ENCODE measurements around the gene HDAC6. TPM values are rescaled to one million over a fixed set of nuclear protein-coding genes. Genes with fewer than 3 reads are reported as not detected.

Gene HDAC6
- polyA plus RNA-seq, 3 donors = 26.1 to 55.8 (median 41.2) TPM

GRCh38 chrX:48787505-48788443, 14.1 kb upstream of the HDAC6 start:
- no peak overlapping the region for H3K27ac ChIP-seq (ENCODE audit: low read depth, low read length)
- 45 to 60% (median 58%) methylated on average over 17 of the region's 17 CpGs for WGBS, 3 donors

- 48 to 60% (median 50%) methylated on average over 6 to 7 of the region's 7 CpGs for WGBS, 3 donors
- no peak overlapping the region for H3K27ac ChIP-seq (ENCODE audit: low read depth, low read length)
These were observed 12.3 kb upstream of the HDAC6 start for GRCh38 chrX:48789366-48790220.

- WGBS, 3 donors = 40 to 62% (median 58%) methylated on average over 5 of the region's 5 CpGs
- no peak overlapping the region for H3K27ac ChIP-seq (ENCODE audit: low read depth, low read length)
These were observed 11.4 kb upstream of the HDAC6 start for GRCh38 chrX:48790477-48790876.

DNA sequence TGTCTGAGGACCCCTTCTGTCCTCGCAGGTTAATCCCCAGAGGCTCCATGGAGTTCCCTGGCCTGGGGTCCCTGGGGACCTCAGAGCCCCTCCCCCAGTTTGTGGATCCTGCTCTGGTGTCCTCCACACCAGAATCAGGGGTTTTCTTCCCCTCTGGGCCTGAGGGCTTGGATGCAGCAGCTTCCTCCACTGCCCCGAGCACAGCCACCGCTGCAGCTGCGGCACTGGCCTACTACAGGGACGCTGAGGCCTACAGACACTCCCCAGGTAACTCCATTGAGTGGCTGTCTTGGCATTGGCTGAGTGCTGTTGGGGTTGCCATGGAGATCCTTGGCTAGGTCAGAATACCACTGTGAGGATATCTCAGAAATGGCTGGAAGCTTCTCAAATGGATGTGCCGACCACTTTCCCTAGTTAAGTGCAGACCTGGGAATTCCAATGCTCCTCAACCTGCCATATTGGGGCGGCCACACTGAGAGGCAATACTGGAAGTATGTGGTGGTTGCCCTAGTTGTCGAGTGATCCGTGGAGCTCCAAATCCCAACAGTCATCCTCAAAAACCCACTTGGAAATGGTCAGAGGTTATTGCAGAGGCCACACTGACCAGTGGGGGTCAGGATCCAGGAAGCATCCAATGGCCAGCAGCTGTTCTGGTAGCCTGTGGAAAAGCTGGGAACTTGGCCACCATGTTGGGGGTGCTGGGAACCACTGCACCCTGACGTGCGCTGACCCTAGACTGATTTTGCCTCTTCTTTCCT, 10.6 kb upstream of the HDAC6 start:
- WGBS, 3 donors = 80 to 91% (median 84%) methylated on average over 8 to 11 of the region's 11 CpGs

DNA sequence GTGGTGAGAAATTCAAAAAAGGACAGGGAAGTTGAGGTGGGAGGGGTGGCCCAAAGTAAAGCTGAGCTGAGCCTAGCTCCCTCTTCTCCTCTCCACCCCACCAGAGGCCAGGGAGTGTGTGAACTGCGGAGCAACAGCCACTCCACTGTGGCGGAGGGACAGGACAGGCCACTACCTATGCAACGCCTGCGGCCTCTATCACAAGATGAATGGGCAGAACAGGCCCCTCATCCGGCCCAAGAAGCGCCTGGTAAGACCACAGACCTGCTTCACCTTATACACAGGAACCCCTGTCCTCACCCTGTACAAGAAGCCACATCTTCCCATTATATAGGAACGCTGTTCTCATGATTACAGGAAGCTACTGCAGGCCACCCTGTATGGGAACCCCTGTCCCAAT, 9.6 kb upstream of the HDAC6 start:
- 78 to 90% (median 85%) methylated on average over 7 of the region's 7 CpGs for WGBS, 3 donors
- H3K27ac ChIP-seq (ENCODE audit: low read depth, low read length) = no peak overlapping the region

More for the DNA sequence above, 10.6 kb upstream of the HDAC6 start:
- no peak overlapping the region for H3K27ac ChIP-seq (ENCODE audit: low read depth, low read length)

DNA sequence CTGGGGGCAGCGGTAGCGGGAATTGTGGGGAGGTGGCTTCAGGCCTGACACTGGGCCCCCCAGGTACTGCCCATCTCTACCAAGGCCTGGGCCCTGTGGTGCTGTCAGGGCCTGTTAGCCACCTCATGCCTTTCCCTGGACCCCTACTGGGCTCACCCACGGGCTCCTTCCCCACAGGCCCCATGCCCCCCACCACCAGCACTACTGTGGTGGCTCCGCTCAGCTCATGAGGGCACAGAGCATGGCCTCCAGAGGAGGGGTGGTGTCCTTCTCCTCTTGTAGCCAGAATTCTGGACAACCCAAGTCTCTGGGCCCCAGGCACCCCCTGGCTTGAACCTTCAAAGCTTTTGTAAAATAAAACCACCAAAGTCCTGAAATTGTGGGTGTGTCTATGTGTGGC, 7.9 kb upstream of the HDAC6 start:
- 72 to 95% (median 90%) methylated on average over 3 to 4 of the region's 4 CpGs for WGBS, 3 donors

DNA sequence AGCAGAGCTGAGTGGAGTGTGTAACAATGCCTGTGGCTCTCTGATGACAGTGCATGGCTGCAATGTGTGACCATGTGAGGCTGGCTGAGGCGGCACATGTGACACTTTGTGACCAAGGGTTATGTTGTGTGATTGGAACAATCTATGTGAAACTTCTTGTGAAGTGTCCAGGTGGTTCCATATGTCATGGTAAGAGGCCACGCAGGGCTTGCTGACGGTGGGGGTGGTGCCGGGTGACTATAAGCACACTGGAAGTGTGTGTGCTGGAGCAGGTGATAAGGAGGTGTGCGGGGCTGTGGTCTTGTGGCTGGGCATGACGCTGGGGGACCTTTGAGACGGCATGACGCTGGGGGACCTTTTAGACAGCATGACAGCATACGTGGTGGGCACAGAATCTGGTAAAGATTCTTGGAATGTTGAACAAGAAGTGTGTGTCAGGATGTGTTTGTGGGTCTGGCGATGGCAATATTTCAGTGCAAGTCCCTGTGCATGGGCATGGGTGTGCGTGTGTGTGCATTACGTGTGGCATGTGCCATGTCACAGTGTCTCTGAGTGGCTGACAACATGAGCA, 7.4 kb upstream of the HDAC6 start:
- H3K27ac ChIP-seq (ENCODE audit: low read depth, low read length) = no peak overlapping the region
- 78 to 89% (median 83%) methylated on average over 10 to 12 of the region's 12 CpGs for WGBS, 3 donors

More for the DNA sequence above, 7.9 kb upstream of the HDAC6 start:
- H3K27ac ChIP-seq (ENCODE audit: low read depth, low read length) = no peak overlapping the region

DNA sequence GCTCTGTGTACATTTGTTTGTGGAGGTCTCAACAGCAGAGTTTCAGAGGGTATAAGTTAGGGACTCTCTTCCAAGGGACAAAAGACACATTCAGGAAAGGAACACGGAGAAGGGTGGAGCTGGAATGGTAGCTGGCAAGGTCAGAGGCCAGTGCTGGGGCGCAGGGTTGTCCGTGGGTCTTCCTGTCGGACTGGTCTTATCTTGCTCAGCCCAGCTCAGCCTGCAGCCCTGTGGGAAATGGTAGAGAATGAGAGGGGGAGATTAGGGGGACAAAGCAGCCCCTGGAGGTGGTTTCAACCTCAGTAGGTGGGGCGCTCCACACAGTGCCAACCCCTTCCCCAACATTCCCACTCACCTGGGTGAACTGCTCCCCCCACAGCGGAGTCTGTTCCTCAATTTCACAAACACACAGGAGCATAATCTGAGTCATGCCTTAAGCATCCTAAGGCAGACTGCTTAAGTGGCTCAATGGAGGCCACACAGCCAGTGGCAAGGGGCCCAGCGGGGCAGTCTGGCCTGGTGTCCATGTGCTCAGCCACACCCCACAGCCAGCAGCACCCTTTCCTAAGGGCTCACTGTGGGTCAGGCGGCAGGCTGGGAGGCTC, 6.9 kb upstream of the HDAC6 start:
- H3K27ac ChIP-seq (ENCODE audit: low read depth, low read length) = no peak overlapping the region
- 64 to 69% (median 65%) methylated on average over 4 to 8 of the region's 8 CpGs for WGBS, 3 donors

- H3K27ac ChIP-seq (ENCODE audit: low read depth, low read length) = no peak overlapping the region
- 76 to 79% (median 76%) methylated on average over 2 of the region's 2 CpGs for WGBS, 3 donors
These were observed 3.5 kb upstream of the HDAC6 start for GRCh38 chrX:48798318-48798717.

DNA sequence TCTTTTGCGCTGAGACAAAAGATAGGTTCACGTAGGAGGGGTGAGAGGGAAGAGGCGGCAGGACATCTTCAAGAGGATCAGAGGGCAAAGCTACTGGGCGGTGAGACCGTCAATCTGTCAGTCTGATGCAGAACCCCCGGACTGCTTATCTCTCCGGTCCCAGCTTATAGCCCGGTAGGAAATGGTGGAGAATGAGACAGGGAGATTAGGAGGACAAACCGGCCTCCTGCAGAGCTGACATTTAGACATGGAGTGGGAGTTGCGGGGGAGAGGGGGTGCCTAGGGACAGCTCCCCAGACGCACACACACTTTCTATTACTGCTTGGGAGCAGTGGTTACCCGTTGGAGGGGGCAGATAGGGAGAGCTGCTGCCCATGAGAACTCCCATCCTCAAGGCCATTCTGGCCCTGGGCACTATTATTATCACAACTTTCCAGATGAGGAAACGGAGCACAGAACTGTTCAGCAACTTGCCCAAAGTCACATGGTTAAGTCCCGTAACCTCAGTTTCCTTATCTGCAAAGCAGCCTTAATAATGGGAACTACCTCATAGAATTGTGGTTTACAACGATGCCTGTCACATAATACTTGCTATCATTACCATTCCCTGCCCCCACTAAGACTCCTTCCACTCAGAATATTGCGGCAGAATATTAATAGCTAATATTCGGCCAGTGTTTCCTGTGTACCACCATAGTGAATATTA, 1.1 kb upstream of the HDAC6 start:
- H3K27ac ChIP-seq (ENCODE audit: low read depth, low read length) = no peak overlapping the region
- 22 to 46% (median 27%) methylated on average over 14 to 17 of the region's 17 CpGs for WGBS, 3 donors

DNA sequence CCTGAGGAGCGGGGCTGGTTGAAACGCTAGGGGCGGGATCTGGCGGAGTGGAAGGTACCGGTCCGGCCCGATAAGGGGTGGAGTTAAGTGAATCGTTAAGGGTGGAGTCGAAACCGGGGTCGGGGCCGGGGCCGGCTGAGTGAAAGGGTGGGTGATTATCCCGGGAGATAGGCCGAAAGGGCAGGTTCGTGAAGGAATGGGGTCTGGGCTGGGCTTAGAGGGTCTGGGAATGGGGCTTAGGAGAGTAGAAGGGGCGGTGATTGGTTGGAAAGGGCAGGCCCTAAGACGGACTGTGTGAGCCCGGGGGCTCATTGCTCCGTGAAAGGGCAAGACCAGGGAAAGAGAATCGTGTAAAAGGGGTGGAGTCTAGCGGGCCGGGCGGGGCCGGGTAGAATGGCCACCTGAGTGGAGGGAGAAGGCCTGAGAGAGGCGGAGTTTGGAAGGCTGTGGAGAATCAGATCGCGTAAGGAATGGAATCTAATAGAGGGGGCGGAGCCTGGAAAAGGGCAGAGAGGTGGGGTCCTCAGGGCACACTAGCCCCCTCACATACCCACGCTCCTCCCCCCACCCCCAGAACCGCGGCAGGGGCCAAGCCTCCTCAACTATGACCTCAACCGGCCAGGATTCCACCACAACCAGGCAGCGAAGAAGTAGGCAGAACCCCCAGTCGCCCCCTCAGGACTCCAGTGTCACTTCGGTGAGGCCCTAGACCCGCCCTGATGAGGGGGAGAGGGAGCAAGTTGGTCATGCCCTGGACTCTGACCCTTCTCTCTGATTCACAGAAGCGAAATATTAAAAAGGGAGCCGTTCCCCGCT, 430 bp downstream of the HDAC6 start:
- 4 to 41% (median 6%) methylated on average over 30 to 40 of the region's 40 CpGs for WGBS, 3 donors
- peak overlapping the region; percentile 92 for H3K27ac ChIP-seq (ENCODE audit: low read depth, low read length)

- 27 to 53% (median 47%) methylated on average over 4 of the region's 4 CpGs for WGBS, 3 donors
- H3K27ac ChIP-seq (ENCODE audit: low read depth, low read length) = no peak overlapping the region
These were observed 986 bp downstream of the HDAC6 start for GRCh38 chrX:48802905-48803200.

DNA sequence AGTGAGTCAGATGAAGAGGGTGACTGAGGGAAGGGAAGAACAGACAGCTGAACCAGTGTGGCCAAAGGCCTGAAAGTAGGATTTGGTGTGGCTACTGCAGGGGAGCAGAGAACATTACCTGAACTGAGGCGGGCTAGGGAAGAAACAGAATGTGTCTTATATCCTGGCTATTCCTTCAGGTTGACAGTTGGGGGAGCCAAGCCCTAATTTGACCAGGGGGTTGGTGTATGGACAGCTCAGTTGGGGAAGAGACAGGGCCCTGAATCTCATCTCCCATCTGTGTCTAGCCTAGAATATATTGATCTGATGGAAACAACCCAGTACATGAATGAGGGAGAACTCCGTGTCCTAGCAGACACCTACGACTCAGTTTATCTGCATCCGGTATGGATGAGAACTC, 4.2 kb downstream of the HDAC6 start:
- 71 to 91% (median 75%) methylated on average over 4 of the region's 4 CpGs for WGBS, 3 donors
- no peak overlapping the region for H3K27ac ChIP-seq (ENCODE audit: low read depth, low read length)

DNA sequence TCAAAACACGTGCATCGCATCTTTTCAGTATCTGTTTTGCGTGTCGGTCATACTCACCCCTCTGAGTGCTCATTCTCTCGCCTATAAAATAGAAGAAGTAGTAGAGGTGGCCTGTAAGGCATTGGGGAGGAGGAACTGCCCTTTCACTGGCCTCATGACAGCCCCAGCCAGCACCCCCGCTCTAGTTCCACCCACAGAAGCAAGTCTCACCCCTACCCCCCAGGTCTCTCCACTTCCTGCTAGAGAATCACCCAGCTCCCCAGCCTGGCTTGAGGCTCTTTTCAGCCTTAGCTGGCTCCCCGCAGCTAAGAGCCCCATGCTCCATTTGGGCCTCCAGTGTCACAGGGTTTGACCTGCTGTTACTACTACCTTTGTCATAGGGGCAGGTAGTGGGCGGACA, 11.8 kb downstream of the HDAC6 start:
- WGBS, 3 donors = 88 to 94% (median 89%) methylated on average over 8 of the region's 8 CpGs
- no peak overlapping the region for H3K27ac ChIP-seq (ENCODE audit: low read depth, low read length)

DNA sequence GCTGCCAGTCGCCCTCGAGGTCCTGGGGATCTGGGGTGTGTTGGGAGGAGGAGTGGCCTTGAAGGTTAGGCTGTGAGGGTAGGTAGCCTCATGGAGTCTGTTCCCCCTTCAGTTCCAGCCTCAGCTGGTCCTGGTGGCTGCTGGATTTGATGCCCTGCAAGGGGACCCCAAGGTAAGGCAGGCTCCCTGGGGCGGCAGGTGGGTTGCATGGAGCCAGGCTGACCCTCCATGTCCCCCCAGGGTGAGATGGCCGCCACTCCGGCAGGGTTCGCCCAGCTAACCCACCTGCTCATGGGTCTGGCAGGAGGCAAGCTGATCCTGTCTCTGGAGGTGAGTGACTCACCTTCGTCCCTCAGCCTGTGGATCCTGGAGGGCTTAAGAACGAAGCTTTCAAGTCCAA, 12.9 kb downstream of the HDAC6 start:
- WGBS, 3 donors = 83 to 98% (median 94%) methylated on average over 5 to 8 of the region's 8 CpGs
- H3K27ac ChIP-seq (ENCODE audit: low read depth, low read length) = no peak overlapping the region

DNA sequence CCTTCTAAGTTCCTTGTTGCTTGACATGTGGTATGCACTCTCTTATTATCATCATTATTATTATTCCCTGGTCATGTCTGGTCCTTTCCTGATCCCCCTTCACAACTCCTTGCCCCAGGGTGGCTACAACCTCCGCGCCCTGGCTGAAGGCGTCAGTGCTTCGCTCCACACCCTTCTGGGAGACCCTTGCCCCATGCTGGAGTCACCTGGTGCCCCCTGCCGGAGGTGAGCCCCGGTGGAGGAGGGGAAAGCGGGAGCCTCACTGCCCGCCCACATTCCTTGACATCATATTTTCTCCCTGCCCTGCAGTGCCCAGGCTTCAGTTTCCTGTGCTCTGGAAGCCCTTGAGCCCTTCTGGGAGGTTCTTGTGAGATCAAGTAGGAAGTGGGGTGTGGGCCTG, 13.4 kb downstream of the HDAC6 start:
- H3K27ac ChIP-seq (ENCODE audit: low read depth, low read length) = no peak overlapping the region
- WGBS, 3 donors = 86 to 94% (median 86%) methylated on average over 7 to 8 of the region's 8 CpGs

Data from adipose tissue (tissue), 3 donors.